Ishikawa (cell line): ENCODE measurements around the gene TSSK3.

Source experiments
- CEBPB ChIP-seq: IDR thresholded peaks from 2 replicates; pipeline ENCODE4 v1.6.1; 2012
- CREB1 ChIP-seq: IDR thresholded peaks from 2 replicates; pipeline ENCODE4 v1.6.1; 2012; ENCODE audit warnings: low read depth
- EGR1 ChIP-seq: IDR thresholded peaks from 2 replicates; pipeline ENCODE4 v1.6.1; 2012
- EP300 ChIP-seq: IDR thresholded peaks from 2 replicates; pipeline ENCODE4 v1.6.1; 2012; ENCODE audit warnings: borderline replicate concordance
- FOXM1 ChIP-seq: IDR thresholded peaks from 2 replicates; pipeline ENCODE4 v1.6.1; 2012; ENCODE audit warnings: low read depth, borderline replicate concordance
- NFIC ChIP-seq: IDR thresholded peaks from 2 replicates; pipeline ENCODE4 v1.6.1; 2012
- RAD21 ChIP-seq: IDR thresholded peaks from 2 replicates; pipeline ENCODE4 v1.6.1; 2012; ENCODE audit warnings: low read depth
- TAF1 ChIP-seq: IDR thresholded peaks from 2 replicates; pipeline ENCODE4 v1.6.1; 2012; ENCODE audit warnings: low read depth, mild to moderate bottlenecking
- TCF12 ChIP-seq: IDR thresholded peaks from 2 replicates; pipeline ENCODE4 v1.6.1; 2012; ENCODE audit warnings: low read depth
- TEAD4 ChIP-seq: IDR thresholded peaks from 2 replicates; pipeline ENCODE4 v1.6.1; 2012
- YY1 ChIP-seq: IDR thresholded peaks from 2 replicates; pipeline ENCODE4 v1.6.1; 2012; ENCODE audit warnings: low read depth
- ZBTB7A ChIP-seq: IDR thresholded peaks from 2 replicates; pipeline ENCODE4 v1.6.1; 2012; ENCODE audit warnings: low read depth
- TF ChIP-seq, protein P1 (sequence below): IDR thresholded peaks from 2 replicates; pipeline ENCODE4 v1.6.1; 2012; ENCODE audit warnings: low read depth, mild to moderate bottlenecking
- TF ChIP-seq, protein P2 (sequence below): IDR thresholded peaks from 2 replicates; pipeline ENCODE4 v1.6.1; 2012
- TF ChIP-seq, protein P3 (sequence below): IDR thresholded peaks from 2 replicates; pipeline ENCODE4 v1.6.1; 2012

Gene TSSK3

DNA sequence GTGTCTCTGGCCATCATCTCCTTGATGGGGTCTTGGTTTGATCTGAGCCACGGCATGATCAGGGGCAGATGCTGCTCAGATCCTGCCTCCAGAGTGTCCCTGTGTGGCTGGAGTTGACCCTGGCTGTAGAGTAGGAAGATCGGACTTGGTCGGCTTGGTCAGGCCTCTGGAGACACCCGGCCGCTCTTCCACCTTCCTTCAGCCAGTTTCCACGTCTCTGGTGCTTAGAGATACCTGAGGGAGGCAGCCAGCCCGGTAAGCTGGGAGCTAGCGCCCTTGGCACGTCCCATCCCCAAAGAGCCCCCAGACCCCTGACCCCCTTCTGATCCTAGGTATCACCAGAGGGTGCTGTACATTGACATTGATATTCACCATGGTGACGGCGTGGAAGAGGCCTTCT lies 35.1 kb upstream of the TSSK3 start:
- TF ChIP-seq YY1: no peak
- TF ChIP-seq FOXM1: no peak
- TF ChIP-seq TAF1: no peak
- TF ChIP-seq, protein P1, sequence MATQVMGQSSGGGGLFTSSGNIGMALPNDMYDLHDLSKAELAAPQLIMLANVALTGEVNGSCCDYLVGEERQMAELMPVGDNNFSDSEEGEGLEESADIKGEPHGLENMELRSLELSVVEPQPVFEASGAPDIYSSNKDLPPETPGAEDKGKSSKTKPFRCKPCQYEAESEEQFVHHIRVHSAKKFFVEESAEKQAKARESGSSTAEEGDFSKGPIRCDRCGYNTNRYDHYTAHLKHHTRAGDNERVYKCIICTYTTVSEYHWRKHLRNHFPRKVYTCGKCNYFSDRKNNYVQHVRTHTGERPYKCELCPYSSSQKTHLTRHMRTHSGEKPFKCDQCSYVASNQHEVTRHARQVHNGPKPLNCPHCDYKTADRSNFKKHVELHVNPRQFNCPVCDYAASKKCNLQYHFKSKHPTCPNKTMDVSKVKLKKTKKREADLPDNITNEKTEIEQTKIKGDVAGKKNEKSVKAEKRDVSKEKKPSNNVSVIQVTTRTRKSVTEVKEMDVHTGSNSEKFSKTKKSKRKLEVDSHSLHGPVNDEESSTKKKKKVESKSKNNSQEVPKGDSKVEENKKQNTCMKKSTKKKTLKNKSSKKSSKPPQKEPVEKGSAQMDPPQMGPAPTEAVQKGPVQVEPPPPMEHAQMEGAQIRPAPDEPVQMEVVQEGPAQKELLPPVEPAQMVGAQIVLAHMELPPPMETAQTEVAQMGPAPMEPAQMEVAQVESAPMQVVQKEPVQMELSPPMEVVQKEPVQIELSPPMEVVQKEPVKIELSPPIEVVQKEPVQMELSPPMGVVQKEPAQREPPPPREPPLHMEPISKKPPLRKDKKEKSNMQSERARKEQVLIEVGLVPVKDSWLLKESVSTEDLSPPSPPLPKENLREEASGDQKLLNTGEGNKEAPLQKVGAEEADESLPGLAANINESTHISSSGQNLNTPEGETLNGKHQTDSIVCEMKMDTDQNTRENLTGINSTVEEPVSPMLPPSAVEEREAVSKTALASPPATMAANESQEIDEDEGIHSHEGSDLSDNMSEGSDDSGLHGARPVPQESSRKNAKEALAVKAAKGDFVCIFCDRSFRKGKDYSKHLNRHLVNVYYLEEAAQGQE: no peak
- no peak for TF ChIP-seq CREB1
- TF ChIP-seq TCF12: no peak
- no peak for TF ChIP-seq EGR1
- TF ChIP-seq TEAD4: no peak
- no peak for TF ChIP-seq NFIC
- TF ChIP-seq, protein P2, sequence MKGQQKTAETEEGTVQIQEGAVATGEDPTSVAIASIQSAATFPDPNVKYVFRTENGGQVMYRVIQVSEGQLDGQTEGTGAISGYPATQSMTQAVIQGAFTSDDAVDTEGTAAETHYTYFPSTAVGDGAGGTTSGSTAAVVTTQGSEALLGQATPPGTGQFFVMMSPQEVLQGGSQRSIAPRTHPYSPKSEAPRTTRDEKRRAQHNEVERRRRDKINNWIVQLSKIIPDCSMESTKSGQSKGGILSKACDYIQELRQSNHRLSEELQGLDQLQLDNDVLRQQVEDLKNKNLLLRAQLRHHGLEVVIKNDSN: no peak
- TF ChIP-seq EP300: no peak

DNA sequence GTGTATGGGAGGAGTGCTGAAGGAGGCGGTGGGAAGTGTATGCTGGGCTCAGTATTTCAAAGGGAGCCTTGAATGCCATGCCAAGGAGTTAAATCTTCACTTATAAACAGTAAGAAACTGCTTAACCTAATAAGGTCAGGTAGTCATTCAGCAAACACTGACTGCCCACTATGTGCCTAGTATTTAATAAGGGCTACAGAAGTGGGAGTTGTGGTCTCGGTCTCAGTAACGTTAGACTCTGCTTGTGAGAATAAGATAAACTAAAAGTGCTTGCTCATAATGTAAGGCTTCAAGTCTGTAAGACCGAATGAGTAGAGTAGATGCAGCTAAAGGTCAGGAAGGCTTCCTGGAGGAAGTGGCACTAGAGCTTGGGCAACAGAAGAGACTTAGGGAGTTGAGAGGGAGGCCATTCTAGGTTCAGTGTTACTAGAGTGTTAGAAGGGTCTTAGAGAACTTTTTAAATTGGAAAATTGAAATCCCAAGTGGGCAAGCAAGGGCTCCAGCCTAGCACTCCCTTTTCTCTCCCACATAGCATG lies 32.3 kb upstream of the TSSK3 start:
- TF ChIP-seq TEAD4: no peak
- TF ChIP-seq RAD21: no peak
- TF ChIP-seq, protein P1: no peak
- TF ChIP-seq, protein P2: no peak
- TF ChIP-seq, protein P3, sequence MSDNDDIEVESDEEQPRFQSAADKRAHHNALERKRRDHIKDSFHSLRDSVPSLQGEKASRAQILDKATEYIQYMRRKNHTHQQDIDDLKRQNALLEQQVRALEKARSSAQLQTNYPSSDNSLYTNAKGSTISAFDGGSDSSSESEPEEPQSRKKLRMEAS: no peak
- no peak for TF ChIP-seq NFIC
- no peak for TF ChIP-seq CREB1
- no peak for TF ChIP-seq FOXM1

DNA sequence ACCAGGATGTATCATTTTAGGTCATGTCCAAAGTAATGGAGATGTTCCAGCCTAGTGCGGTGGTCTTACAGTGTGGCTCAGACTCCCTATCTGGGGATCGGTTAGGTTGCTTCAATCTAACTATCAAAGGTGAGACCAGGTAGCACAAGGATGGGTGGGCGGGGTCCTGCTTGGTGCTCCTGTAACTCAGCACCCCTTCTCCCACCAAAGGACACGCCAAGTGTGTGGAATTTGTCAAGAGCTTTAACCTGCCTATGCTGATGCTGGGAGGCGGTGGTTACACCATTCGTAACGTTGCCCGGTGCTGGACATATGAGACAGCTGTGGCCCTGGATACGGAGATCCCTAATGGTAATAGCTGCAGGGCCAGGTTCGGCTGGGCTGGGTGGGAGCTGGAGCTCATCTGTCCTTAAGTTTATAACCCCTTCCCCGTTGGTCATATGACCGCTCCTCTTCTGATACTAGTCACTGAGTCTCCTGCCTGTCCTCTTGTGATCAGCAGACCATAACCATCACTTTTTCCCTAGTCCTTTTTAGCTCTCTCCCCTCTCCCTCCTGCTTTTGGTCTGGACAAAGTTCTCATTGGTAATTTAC lies 31.7 kb upstream of the TSSK3 start:
- no peak for TF ChIP-seq EGR1
- no peak for TF ChIP-seq ZBTB7A
- no peak for TF ChIP-seq TEAD4
- no peak for TF ChIP-seq TAF1
- TF ChIP-seq, protein P3: no peak
- TF ChIP-seq TCF12: no peak
- TF ChIP-seq CEBPB: no peak
- no peak for TF ChIP-seq CREB1

DNA sequence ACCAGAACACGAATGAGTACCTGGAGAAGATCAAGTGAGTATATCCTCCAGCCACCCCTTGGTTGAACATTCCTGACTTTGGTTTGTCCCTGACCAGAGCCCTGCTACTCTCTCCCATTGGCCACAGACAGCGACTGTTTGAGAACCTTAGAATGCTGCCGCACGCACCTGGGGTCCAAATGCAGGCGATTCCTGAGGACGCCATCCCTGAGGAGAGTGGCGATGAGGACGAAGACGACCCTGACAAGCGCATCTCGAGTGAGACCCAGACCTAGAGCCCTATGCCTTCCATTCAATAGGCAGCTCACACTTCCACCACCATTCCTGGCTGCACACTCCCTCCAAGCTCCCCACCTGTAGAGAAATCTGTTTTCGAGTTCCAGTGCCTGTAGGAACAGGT lies 30.8 kb upstream of the TSSK3 start:
- TF ChIP-seq RAD21: no peak
- no peak for TF ChIP-seq TCF12
- no peak for TF ChIP-seq NFIC
- no peak for TF ChIP-seq TAF1
- TF ChIP-seq FOXM1: no peak
- TF ChIP-seq, protein P2: no peak
- no peak for TF ChIP-seq EGR1
- no peak for TF ChIP-seq YY1
- TF ChIP-seq CEBPB: no peak
- no peak for TF ChIP-seq ZBTB7A
- TF ChIP-seq, protein P3: no peak
- TF ChIP-seq TEAD4: no peak
- TF ChIP-seq, protein P1: no peak
